ENCODE measurements around the gene FIBCD1. TPM values are rescaled to one million over a fixed set of nuclear protein-coding genes. Genes with fewer than 3 reads are reported as not detected.
"Not testable (repeated sequence)": the region's sequence is repeated elsewhere in the genome, so short reads cannot be mapped to it uniquely, and the experiment has no call there.

The FIBCD1 gene
- total RNA-seq, 1 donor from 2014 or later, result not detected

DNA sequence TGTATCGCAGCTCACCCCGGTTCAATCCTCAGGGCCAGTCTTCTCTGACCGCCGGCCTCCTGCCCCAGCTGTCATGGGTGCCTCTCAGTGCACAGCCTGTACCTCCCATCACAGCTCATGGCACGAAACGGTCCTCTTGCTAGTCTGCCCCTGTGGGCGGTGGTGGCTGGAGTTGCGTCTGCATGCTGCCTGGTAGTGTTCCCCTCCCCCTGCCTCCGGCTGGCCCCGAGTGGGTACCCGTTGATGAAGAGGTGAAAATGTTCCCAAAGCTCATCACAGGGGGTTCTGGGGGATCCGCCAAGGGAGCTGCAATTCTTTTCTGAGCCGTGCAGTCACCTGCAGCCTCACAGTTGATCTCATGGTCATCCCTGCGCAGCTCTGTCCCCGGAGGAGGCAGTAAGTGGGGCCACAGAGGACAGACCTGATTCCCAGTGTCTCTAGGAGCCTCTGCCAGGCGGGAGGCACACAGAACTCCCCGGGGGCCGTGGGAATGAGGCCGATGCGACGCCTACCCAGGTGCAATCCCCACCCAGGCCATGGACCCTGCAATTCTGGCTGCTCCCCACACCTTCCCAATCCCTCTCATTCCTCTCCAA is 34.7 kb upstream of the FIBCD1 start:
- no peak for DNase-seq

- no peak for DNase-seq
These were observed 34.1 kb upstream of the FIBCD1 start for GRCh38 chr9:130972957-130973685.

GRCh38 chr9:130972277-130972956 is 33.4 kb upstream of the FIBCD1 start:
- no peak for DNase-seq

GRCh38 chr9:130971294-130971849 is 32.3 kb upstream of the FIBCD1 start:
- no peak for DNase-seq

DNA sequence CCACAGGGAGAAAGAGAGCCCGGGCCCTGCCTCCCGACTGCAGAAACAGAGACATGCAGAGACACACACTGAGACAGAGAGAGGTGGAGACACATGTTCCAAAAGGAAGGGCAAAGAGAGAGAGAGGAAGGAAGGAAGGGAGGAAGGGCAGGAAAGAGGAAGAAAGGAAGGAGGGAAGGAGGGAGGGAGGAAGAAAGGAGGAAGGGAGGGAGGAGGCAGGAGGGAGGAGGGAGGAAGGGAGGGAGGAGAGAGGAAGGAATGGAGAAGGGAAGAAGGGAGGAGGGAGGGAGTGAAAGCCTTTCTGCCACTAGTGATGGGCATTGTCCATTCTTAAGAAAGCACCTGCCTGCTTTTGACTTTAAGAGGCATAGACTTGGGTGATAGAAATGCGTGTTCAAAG is 31.8 kb upstream of the FIBCD1 start:
- DNase-seq, result no peak

DNA sequence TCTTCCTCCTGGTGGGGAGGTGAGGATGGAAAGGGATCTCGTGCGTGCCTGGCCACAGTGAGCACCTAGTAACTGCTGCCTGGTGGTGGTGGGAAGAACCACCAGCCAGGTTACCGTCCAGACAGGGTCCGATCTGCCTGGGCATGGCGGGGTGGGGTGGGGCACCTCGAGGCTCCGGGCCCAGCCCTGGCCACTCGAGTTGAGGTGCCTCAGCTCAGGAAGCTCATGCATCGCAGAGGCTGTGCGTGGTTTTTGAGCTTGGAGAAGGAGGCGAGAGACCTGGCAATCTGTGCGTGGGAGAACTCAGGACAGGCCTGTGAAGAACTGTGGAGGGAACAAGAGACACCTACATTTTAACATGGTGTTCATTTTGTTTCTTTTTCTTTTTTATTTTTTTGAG is 31.0 kb upstream of the FIBCD1 start:
- no peak for DNase-seq

DNA sequence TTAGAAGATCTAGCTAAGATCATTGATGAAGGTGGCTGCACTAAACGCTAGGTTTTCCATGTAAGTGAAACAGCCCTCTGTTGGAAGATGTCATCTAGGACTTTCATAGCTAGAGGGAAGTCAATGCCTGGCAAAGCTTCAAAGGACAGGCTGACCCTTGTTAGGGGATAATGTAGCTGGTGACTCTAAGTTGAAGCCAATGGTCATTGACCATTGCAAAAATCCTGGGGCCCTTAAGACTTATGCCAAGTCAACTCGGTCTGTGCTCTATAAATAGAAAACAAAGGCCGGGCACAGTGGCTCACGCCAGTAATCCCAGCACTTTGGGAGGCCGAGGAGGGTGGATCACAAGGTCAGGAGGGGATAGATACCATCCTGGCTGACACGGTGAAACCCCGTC is 26.6 kb upstream of the FIBCD1 start:
- no peak for DNase-seq

DNA sequence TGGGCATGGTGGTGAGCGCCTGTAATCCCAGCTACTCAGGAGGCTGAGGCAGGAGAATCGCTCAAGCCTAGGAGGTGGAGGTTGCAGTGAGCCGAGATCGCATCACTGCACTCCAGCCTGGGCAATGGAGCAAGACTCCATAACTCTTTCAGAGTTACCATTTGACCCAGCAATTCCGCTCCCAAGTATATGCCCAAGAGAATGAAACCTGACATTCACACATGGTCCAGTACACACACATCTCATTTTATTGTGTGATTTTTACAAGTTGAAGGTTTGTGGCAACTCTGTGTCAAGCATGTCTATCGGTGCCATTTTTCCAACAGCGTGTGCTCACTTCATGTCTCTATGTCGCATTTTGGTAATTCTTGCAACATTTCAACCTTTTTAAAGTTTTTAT is 24.9 kb upstream of the FIBCD1 start:
- DNase-seq, result no peak

- no peak for DNase-seq
These were observed 24.4 kb upstream of the FIBCD1 start for GRCh38 chr9:130963337-130963908.

DNA sequence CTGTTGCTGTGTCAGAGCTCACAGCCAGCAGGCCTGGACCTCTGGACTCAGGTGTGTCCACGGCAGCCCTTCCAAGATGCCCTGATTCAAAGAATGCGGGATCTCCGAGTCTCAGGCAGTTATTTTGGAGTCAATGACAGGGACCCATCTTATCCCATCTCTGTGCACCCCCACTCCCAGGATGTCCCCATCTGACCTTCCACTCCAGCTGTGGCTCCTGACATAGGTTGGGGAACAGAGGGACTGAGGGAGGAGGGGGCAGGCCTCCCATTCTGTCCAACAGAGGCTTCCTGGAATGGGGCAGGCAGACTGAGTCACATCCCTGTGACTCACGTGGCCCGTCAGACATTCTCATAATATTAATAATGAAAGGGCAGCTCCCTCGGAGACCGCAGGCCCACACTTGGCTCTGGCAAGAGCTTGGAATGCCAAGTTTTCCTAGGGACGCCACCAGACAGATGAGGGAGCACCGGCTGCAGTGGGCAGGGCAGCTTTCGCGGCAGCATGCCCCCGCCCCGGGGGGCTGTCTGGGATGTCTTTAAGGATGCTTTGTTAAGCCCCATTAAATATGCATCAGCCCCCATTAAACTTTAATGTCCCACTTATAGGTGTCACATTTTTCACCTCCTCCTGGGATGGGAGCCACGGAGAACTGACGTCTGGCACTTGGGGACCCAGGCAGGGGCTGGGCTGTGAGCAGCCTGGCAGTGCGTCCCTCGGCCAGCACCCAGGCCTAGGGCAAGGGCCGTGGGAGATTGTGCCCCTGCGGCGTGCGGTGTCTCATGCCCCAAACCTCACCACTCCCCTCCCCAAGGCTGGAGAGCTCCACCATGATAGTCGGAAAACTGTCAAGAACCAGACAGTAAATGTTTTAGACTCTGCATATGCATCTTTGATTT is 23.6 kb upstream of the FIBCD1 start:
- no peak for DNase-seq

GRCh38 chr9:130961511-130962300 is 22.7 kb upstream of the FIBCD1 start:
- DNase-seq, result no peak

DNA sequence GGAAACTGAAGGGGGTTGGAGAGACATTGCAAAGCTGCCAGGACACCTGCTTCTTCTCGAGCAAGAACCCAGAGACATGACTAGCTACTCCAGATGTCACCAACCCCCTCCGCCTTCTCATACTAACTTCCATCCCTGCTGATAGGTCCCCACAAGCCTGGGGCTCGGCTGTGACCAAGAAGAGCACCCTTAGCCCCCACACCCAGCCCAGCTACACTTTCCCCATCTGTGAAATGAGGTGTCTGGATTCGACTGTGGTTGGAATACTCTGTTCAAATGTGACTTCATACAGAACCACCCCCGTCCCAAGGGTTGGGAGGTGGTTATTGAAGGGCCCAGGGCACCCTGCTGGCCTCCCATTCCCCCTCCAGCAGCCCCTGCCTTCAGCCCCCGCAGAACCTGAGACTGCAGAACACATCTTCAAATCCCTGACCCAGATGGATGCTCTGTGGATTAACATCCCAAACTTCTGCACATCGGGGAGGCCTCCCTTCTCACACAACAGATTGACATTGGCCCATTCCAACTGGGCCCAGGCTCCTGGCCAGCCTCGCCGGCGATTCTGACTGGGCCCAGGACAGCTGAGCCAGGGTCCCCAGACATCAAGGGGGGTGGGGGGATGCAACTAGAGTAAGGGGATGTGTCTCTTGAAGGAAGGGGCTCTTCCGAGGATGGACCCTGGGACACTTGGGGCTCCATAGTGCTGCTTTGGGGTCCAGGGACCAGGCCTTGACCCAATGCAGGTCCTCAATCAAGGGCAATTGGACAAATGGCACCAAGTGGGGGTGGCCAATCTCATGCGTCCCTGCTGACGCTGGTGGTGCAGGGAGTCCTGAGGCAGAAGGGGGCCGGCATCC is 21.7 kb upstream of the FIBCD1 start:
- DNase-seq, result no peak

- no peak for DNase-seq
These were observed 20.8 kb upstream of the FIBCD1 start for GRCh38 chr9:130959809-130960334.

DNA sequence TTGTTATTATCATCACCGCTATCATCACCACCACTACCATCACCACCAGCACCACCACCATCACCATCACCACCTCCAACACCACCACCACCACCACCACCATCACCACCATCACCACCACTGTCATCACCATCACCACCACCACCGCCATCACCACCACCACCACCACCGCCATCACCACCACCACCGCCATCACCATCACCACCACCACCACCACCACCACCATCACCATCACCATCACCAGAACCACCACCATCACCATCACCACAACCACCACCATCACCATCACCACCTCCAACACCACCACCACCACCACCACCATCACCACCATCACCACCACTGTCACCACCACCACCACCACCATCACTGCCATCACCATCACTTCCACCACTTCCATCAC is 19.5 kb upstream of the FIBCD1 start:
- DNase-seq, result not testable (repeated sequence)

GRCh38 chr9:130957451-130958203 is 18.6 kb upstream of the FIBCD1 start:
- DNase-seq, result no peak

GRCh38 chr9:130956636-130957450 is 17.8 kb upstream of the FIBCD1 start:
- peak; percentile 27 for DNase-seq

GRCh38 chr9:130955947-130956621 is 17.0 kb upstream of the FIBCD1 start:
- no peak for DNase-seq

All from tongue (tissue), 2 donors.